K562 (cell line): ENCODE data around the gene SH3BP5L. TPM values are rescaled to one million over a fixed set of nuclear protein-coding genes. Genes with fewer than 3 reads are reported as not detected.
A peak's percentile ranks its signal among the peaks of the same experiment; 100 is the strongest.

ENCODE experiments used
- CTCF ChIP-seq, 3 experiments: IDR thresholded peaks in 2 of 3; conservative IDR thresholded peaks in 1 of 3; 2 replicates each; pipeline ENCODE4 v1.5.1; 2011 to 2012; ENCODE audit warnings: low read length in 3 of 3, mild to moderate bottlenecking in 3 of 3, control low read depth in 2 of 3, improper control_type of control experiment in 1 of 3, inconsistent platforms in 1 of 3, low read depth in 1 of 3, mixed read lengths in 1 of 3, moderate library complexity in 1 of 3; ENCODE audit not compliant: insufficient read depth in 2 of 3
- SIRT6 ChIP-seq: IDR thresholded peaks from one replicate; pipeline ENCODE4 v1.6.1; 2012; ENCODE audit warnings: low read depth, mild to moderate bottlenecking, control low read depth, inconsistent platforms, low read length, moderate library complexity
- TCF7 ChIP-seq: sonication (generic); IDR thresholded peaks from 2 replicates; pipeline ENCODE4 v1.6.1; 2016; ENCODE audit warnings: antibody characterized with exemption, borderline replicate concordance
- UBTF ChIP-seq, 2 experiments: IDR thresholded peaks; 2 replicates each; pipeline ENCODE4 v1.6.1; 2012; ENCODE audit warnings: improper control_type of control experiment in 2 of 2, low read depth in 2 of 2, low read length in 2 of 2, borderline replicate concordance in 1 of 2
- ZC3H8 ChIP-seq: fragments of 450-650 bp; IDR thresholded peaks from 2 replicates; pipeline ENCODE4 v1.6.1; 2017
- ZNF445 ChIP-seq: fragments of 250-450 bp; sonication (Bioruptor Pico); IDR thresholded peaks from 2 replicates; pipeline ENCODE4 v1.4.0; 2020; ENCODE audit warnings: low read depth, mild to moderate bottlenecking, moderate library complexity
- ZNF592 ChIP-seq: fragments of 450-650 bp; IDR thresholded peaks from 2 replicates; pipeline ENCODE4 v1.6.1; 2017; ENCODE audit warnings: antibody characterized with exemption, mild to moderate bottlenecking
- polyA plus RNA-seq, 8 experiments: library from polyadenylated mRNA; depleted of rRNA in 4 of 8; stranded (reverse) in 5 of 8; unstranded in 3 of 8; fragments of >200 nt; fragmentation: Nextera tagmentation in 2 of 8; fragmentation: Illumina TruSeq in 1 of 8; extraction: Ambion mirVana in 2 of 8; extraction: Trizol in 1 of 8; gene quantifications; 2 replicates each; pipeline versions ENCODE4 v1.2.1 to v1.2.3, GENCODE V29; 2011 to 2014; ENCODE audit warnings: inconsistent platforms in 1 of 8, missing spikeins in 1 of 8
- total RNA-seq, 7 experiments: library from RNA; depleted of rRNA in 6 of 7; stranded (reverse); fragments of >200 nt in 6 of 7; fragmentation: Illumina TruSeq in 2 of 7; extraction: Trizol in 2 of 7; gene quantifications; 2 replicates each; pipeline versions ENCODE4 v1.2.1 to v1.2.3, GENCODE V29; 2011 to 2021; ENCODE audit warnings: low replicate concordance in 1 of 7
- TF ChIP-seq, protein P1 (sequence below): fragments of 250-450 bp; sonication (Bioruptor Pico); IDR thresholded peaks from 2 replicates; pipeline ENCODE4 v1.5.0; 2021; ENCODE audit warnings: mild to moderate bottlenecking, moderate library complexity

Gene SH3BP5L
- total and polyA plus RNA-seq, 9 of the 15 experiments (the other 6 are each of a cell fraction or from before 2014, with no cell fraction given) = 1.9 to 26.5 (median 15.8) TPM

DNA sequence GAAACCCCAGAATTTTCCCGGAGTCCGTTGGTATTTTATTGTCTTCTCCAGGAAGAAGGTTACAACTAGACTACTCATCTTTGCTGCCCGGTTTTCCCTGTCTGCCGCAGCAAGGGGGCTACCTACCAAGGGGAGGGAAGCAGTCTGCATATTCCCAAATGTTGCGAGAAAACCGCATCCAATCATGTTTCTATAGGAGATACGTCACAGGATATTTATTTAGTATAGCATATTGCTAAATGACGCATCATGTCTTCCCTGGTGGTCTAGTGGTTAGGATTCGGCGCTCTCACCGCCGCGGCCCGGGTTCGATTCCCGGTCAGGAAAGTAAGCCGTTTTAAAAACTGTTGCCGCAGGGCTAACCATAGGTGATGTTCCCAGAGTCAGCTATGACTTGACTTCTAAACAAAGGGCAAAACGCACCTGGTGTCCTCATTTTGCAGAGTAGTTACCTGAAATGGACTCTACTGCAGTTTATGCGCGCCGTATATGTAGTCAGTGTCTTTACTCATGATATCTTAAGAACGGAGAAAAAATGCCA, 48.3 kb upstream of the SH3BP5L start (continued):
- TF ChIP-seq SIRT6 = no peak
- TF ChIP-seq, protein P1, sequence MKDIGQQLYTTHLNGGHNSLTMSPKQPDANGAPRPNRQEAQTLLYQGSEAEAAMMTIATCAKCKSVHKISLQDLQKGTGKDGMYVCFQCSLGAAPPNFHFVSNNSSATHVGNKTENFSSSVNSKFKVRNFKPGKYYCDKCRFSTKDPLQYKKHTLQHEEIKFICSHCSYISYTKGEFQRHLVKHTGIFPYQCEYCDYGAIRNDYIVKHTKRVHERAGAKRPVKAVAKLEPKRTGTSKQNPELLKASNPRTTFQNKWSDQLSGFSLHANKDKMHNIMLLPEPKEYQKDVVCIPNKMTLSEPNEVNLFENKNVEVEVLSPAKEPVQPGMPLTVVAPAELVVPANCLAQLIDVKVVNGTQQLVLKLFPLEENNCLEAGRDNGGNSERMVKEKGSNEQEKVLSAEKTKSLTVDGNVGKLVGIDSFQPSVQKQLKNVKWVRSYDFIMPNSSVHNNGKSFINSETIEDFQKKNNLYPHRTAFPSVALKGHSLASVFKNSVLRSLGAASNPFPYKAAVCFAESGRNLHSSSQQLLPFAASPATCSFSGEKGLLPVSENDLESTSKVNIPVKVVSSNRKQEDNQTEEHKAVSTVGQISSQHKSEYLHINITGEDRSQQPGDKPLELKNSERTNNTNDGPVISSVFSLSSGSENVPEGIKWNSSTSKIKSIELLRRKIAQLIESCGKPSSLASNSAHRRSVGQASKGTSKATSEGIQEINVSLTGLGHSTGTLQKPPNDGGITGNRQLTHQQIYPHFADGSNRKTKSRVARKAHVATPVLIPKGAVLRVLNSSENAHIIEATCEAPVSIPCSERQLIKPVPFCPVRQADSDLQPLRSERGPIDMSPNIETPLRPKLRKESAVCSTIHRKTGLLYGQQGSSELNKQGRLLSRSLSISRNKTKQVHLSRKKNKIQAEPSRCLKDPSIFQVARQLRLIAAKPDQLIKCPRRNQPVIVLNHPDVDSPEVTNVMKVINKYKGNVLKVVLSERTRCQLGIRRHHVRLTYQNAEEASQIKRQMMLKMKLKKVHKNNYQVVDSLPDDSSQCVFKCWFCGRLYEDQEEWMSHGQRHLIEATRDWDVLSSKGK (CRISPR knock-in tag) = no peak
- TF ChIP-seq TCF7 = 0 out of 2 replicates have a peak, but pooled peaks have one; percentile 4
- peak; percentile 92 for TF ChIP-seq ZNF592
- TF ChIP-seq UBTF (IDR thresholded peaks at IDR 0.05; ENCODE audit: borderline replicate concordance in 1 of 2, low read depth in 2 of 2, low read length in 2 of 2) = no peak
- 0 out of 2 replicates have a peak, but pooled peaks have one; percentile 24 for TF ChIP-seq ZNF445 (CRISPR knock-in tag)
- TF ChIP-seq CTCF (IDR thresholded peaks at IDR 0.05 in 2 of 3, conservative IDR thresholded peaks at IDR 0.05 in 1 of 3; ENCODE audit: insufficient read depth in 2 of 3, low read depth in 1 of 3, low read length in 3 of 3) = no peak
- no peak for TF ChIP-seq ZC3H8
